HG03378 (cell line): ENCODE results near the gene YTHDF2.
"Not testable (repeated sequence)": the region's sequence is repeated elsewhere in the genome, so short reads cannot be mapped to it uniquely, and the experiment has no call there.

Experiments
- ATAC-seq: cut with Tn5 transposase; IDR thresholded peaks from one replicate; pipeline ENCODE4 v1.9.1; 2021; ENCODE audit warnings: mild to moderate bottlenecking, moderate library complexity; ENCODE audit not compliant: unreplicated experiment

YTHDF2 gene

GRCh38 chr1:28758420-28758819 lies 21.7 kb downstream of the YTHDF2 start:
- no peak for ATAC-seq

GRCh38 chr1:28759257-28759656 lies 22.5 kb downstream of the YTHDF2 start:
- no peak for ATAC-seq

GRCh38 chr1:28761189-28761588 lies 24.4 kb downstream of the YTHDF2 start:
- no peak for ATAC-seq

DNA sequence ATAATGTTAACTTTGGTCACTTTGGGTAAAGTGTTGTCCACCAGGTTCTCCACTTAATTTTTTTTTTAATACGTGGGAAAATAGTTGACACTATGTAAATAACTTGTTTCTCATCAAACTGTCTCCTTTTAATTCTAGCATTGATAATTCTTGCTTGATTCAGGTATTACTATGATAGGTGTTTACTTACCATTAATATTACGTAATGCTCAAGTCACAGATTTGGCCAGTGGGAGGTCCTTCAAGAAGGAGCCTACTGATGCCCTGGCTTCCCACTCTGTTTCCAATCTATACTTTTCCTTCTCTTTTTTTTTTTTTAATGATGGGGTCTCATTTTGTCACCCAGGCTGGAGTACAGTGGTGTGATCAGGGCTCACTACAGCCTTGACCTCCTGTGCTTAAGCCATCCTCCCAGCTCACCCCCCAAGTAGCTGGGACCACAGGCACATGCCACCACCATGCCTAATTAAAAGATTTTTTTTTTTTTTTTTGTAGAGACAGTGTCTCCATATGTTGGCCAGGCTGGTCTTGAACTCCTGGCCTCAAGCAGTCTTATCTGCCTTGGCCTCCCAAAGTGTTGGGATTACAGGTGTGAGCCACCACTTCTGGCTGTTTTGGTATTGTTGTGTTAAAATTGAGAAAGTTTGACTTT lies 29.9 kb downstream of the YTHDF2 start:
- no peak for ATAC-seq

DNA sequence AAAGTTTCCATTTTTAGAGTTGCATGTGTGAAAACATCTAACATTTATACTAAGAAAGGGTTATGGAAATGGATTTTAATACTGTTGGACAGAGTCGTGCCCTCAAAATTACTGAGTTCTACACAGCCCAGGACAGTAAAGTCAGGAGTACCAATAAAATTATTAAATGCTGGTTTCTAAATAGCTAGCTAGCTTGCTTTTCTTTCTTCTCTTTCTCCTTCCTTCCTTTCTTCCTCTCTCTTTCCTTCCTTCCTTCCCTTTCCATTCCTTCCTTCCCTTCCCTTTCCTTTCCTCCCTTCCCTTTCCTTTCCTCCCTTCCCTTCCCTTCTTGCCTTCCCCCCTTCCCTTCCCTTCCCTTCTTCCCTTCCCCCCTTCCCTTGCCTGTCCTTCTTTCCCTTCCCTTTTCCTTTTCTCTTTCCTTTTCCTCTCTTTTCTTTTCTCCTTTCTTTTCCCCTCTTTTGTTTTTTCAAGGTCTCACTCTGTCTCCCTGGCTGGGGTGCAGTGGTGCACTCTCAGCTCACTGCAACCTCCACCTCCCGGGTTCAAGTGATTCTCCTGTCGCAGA lies 33.9 kb downstream of the YTHDF2 start:
- ATAC-seq, result no peak

- ATAC-seq, result not testable (repeated sequence)
Observed at GRCh38 chr1:28771921-28772320, 35.2 kb downstream of the YTHDF2 start.

DNA sequence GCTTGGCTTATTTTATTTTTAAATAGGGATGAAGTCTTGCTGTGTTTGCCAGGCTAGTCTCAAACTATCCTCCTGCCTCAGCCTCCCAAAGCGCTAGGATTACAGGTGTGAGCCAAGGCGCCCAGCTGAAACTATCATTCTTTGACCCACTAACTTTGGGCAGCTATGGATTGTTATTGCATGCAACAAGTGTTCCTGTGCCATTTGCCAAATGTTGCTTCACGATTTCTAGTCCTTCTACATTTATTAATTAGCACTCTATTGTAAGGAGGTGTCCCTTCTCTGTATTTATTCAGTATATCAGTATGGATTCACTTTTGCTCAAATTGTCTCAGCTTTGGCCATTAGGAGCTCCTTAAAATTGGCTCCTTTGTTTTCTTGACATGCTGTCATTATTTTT lies 36.4 kb downstream of the YTHDF2 start:
- no peak for ATAC-seq

- ATAC-seq, result no peak
Observed at GRCh38 chr1:28775121-28775942, 38.6 kb downstream of the YTHDF2 start.

DNA sequence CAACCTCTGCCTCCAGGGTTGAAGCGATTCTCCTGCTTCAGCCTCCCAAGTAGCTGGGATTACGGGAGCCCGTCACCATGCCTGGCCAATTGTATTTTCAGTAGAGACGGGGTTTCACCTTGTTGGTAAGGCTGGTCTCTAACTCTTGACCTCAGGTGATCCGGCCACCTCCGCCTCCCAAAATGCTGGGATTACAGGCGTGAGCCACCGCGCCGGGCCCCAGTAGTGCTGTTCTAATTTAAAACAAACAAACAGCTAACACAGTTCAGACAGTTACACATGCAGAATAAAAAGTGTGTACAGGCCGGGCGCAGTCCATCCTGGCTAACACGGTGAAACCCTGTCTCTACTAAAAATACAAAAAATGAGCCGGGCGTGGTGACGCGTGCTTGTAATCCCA lies 39.6 kb downstream of the YTHDF2 start:
- no peak for ATAC-seq

DNA sequence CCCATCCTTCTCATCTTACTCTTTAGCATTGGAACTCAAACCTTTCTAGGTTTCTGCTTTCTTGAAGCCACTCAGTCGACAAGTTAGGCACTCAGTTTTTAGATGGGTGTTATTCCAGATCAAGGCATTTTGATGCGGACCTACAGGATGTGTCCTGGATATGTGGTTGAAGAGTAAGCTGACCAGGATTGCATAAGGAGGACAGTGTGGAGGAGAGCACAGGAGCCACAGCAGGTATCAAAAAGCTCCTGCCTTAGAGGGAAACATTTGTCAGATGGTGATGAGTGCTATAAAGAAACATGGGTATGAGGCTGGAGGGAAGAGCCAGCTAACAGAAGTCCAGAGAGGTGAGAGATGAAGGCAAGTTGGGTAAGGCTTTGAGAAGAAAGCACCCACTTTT lies 41.3 kb downstream of the YTHDF2 start:
- ATAC-seq, result no peak

DNA sequence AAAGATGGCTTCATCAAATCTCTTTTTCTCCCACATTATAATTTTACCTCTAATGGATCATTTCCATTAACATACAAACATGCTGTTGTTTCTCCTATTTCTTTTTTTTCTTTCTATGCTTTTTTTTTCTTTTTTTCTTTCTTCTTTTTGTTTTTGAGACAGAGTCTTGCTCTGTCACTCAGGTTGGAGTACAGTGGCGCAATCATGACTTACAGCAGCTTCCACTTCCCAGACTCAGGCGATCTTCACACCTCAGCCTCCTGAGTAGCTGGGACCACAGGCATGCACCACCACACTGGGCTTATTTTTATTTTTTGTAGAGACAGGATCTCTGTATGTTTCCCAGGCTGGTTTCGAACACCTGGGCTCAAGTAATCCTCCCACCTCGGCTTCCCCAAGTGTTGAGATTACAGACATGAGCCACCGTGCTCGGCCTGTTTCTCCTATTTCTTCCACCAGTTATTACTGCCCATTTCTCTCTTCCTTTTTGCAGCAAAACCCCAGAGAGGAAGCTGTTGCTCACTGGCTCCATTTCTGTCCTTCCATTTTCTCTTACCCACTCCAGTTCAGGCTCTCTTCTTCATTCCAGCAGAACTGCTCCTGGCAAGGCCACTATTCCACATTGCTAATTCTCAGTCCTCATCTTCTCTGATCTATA lies 43.1 kb downstream of the YTHDF2 start:
- no peak for ATAC-seq

DNA sequence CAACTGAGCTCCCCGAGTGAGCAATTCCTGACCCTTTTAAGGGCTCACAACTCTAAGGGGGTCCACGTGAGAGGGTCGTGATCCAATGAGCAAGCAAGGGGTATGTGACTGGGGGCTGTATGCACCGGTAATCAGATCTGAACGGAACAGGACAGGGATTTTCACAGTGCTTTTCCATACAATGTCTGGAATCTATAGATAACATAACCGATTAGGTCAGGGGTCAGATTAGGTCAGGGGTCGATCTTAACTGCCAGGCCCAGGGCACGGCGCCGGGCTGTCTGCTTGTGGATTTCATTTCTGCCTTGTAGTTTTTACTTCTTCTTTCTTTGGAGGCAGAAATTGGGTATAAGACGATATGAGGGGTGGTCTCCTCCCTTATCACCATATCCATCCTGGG lies 44.6 kb downstream of the YTHDF2 start:
- no peak for ATAC-seq

GRCh38 chr1:28782011-28782410 lies 45.3 kb downstream of the YTHDF2 start:
- ATAC-seq, result no peak

- ATAC-seq, result no peak
Observed at GRCh38 chr1:28783363-28783762, 46.6 kb downstream of the YTHDF2 start.

DNA sequence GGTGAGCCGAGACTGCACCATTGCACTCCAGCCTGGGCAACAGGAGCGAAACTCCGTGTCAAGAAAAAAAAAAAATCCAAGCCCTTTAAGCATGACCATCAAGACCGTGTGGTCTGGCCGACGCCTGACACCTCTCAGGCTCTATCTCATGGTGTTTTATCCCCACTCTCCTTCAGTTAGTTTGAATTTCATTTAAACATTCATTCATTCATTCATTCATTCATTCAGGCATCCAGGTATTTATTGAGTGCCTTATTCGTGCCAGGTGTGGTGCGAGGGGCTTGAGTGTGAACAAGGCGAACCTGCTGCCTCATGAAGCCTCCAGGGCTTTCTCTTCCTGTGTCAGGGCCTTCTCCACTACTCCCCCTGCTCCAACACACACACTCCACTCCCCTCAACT lies 52.7 kb downstream of the YTHDF2 start:
- ATAC-seq, result no peak

GRCh38 chr1:28789816-28790215 lies 53.1 kb downstream of the YTHDF2 start:
- ATAC-seq, result no peak

GRCh38 chr1:28790377-28791035 lies 53.8 kb downstream of the YTHDF2 start:
- ATAC-seq, result no peak

DNA sequence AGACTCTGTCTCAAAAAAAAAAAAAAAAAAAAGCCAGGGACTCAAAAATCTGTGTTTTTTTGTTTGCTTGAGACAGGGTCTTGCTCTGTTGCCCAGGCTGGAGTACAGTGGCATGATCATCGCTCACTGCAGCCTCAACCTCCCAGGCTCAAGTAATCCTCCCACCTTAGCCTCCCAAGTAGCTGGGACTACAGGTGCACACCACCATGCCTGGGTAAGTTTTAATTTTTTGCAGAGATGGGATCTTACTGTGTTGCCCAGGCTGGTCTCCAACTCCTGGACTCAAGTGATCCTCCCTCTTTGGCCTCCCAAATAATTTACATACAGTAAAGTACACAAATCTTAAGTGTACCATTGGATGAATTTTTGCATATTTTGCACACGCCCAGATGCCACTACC lies 55.2 kb downstream of the YTHDF2 start:
- not testable (repeated sequence) for ATAC-seq

DNA sequence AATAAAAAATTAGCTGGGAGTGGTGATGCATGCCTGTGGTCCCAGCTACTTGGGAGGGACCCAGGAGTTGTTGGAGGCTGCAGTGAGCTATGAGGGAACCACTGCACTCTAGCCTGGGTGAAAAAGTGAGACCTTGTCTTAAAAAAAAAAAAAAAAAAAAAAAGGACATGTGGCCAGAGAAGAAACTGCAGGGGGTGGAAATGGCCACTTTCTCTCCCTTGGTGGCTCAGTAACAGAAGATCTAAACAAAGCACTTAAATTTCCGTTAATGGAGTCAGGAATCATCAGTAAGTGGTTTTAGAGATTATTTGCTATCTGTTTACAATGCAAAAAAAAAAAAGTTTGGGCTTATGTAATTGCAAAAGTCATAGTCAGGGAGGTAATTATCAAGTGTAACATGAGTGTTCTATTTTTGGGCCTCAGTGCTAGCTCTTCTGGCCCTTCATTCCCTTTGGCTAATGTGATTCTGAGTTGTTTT lies 55.9 kb downstream of the YTHDF2 start:
- no peak for ATAC-seq

DNA sequence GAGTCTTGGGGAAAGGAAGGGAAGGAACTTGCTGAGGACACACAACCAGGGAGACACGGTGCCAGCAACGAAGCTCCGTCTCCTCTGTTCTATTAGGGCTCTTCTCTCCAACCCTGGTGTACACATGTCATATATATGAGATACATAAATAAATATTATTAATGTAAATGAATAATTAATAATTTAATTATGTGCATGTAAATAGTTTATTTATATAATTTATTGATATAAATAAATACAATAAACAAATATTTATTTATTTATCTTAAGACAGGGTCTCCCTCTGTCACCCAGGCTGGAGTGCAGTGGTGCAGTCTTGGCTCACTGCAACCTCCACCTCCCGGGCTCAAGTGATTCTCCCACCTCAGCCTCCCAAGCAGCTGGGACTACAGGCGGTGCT lies 57.8 kb downstream of the YTHDF2 start:
- not testable (repeated sequence) for ATAC-seq
